H1 (cell line): ENCODE data around the gene MAGI2. TPM values are rescaled to one million over a fixed set of nuclear protein-coding genes. Genes with fewer than 3 reads are reported as not detected.

Experiments
- CTCF ChIA-PET: fragments of 300-600 bp; sonication (Branson Sonifier 250); formaldehyde crosslinking; loops from one replicate; lab custom pipeline; 2021; ENCODE audit not compliant: partially characterized antibody; lab: Charles Lee
- POLR2A ChIA-PET: fragments of 300-600 bp; sonication (Branson Sonifier 250); formaldehyde crosslinking; loops from one replicate; lab custom pipeline; 2021; ENCODE audit warnings: inconsistent platforms; ENCODE audit not compliant: partially characterized antibody; lab: Charles Lee
- DNase-seq, 2 experiments: peaks; one replicate each; pipeline versions ENCODE4 v3.0.0 to v3.0.0-alpha.2; 2010 to 2022; ENCODE audit warnings: low spot score in 2 of 2, low read depth in 1 of 2, mixed read lengths in 1 of 2
- FAIRE-seq: peaks from 2 replicates; lab custom pipeline; 2011; peaks lifted over from hg19 to GRCh38; lab: Jason Lieb, UNC
- H2AFZ ChIP-seq: 2 replicates; pipeline ENCODE4 v1.8.1; 2012; ENCODE audit warnings: low read length, inconsistent platforms
- H2AK5ac ChIP-seq: 2 replicates; pipeline ENCODE4 v1.6.1; 2013; ENCODE audit warnings: low read depth, low read length
- H2BK120ac ChIP-seq: replicated peaks from 2 replicates; pipeline ENCODE3; 2013; ENCODE audit warnings: low read depth, low read length, inconsistent platforms
- H2BK12ac ChIP-seq: 2 replicates; pipeline ENCODE4 v1.6.1; 2013; ENCODE audit warnings: low read depth, low read length
- H2BK15ac ChIP-seq: 2 replicates; pipeline ENCODE4 v1.6.1; 2013; ENCODE audit warnings: low read length
- H2BK20ac ChIP-seq: 2 replicates; pipeline ENCODE4 v1.6.1; 2013; ENCODE audit warnings: low read length
- H2BK5ac ChIP-seq: 2 replicates; pipeline ENCODE4 v1.6.1; 2013; ENCODE audit warnings: low read depth, low read length
- H3K14ac ChIP-seq: 2 replicates; pipeline ENCODE4 v1.6.1; 2013; ENCODE audit warnings: inconsistent platforms; ENCODE audit not compliant: insufficient read length
- H3K18ac ChIP-seq: 2 replicates; pipeline ENCODE4 v1.6.1; 2013; ENCODE audit warnings: low read length; ENCODE audit errors: extremely low read depth
- H3K23ac ChIP-seq: 2 replicates; pipeline ENCODE4 v1.6.1; 2013; ENCODE audit warnings: inconsistent platforms; ENCODE audit not compliant: insufficient read length
- H3K23me2 ChIP-seq: 2 replicates; pipeline ENCODE4 v1.6.1; 2013; ENCODE audit warnings: low read depth, low read length
- H3K27ac ChIP-seq: 2 replicates; pipeline ENCODE4 v1.6.1; 2011; ENCODE audit warnings: low read depth, low read length, inconsistent platforms
- H3K27me3 ChIP-seq, 4 experiments: replicated peaks in 1 of 4; 1 replicate in 1 of 4; 2 replicates in 3 of 4; pipeline versions ENCODE4 v1.6.1 to v1.8.1; 2011 to 2013; ENCODE audit warnings: low read length in 3 of 4, mild to moderate bottlenecking in 3 of 4, inconsistent platforms in 2 of 4, mixed read lengths in 2 of 4, moderate library complexity in 1 of 4; ENCODE audit not compliant: control insufficient read depth in 3 of 4, insufficient read depth in 3 of 4; ENCODE audit errors: extremely low read depth in 1 of 4
- H3K36me3 ChIP-seq, 4 experiments: 2 replicates each; pipeline versions ENCODE4 v1.6.1 to v1.8.1; 2011 to 2013; ENCODE audit warnings: mild to moderate bottlenecking in 4 of 4, low read length in 3 of 4, moderate library complexity in 2 of 4, control low read depth in 1 of 4, inconsistent platforms in 1 of 4; ENCODE audit not compliant: insufficient read depth in 4 of 4, control insufficient read depth in 2 of 4
- H3K4ac ChIP-seq: replicated peaks from 2 replicates; pipeline ENCODE3; 2013; ENCODE audit warnings: low read length, low read depth, mixed read lengths, inconsistent platforms; ENCODE audit not compliant: insufficient read length
- H3K4me1 ChIP-seq, 4 experiments: replicated peaks in 1 of 4; 1 replicate in 1 of 4; 2 replicates in 3 of 4; pipeline versions ENCODE4 v1.6.1 to v1.8.1; 2011 to 2013; ENCODE audit warnings: low read length in 3 of 4, inconsistent platforms in 2 of 4, mixed read lengths in 1 of 4; ENCODE audit not compliant: insufficient read depth in 4 of 4, control insufficient read depth in 3 of 4
- H3K4me2 ChIP-seq, 2 experiments: 2 replicates each; pipeline versions ENCODE4 v1.6.1 to v1.8.1; 2011 to 2013; ENCODE audit warnings: low read depth in 2 of 2, low read length in 2 of 2, control low read depth in 1 of 2, inconsistent platforms in 1 of 2, mild to moderate bottlenecking in 1 of 2; ENCODE audit not compliant: insufficient read depth in 1 of 2
- H3K4me3 ChIP-seq, 4 experiments: fragments of 200-600, 300-600 bp in 1 of 4; sonication (generic), shearing (Covaris generic), sonication (Bioruptor Twin) in 1 of 4; 2 replicates each; pipeline versions ENCODE4 v1.5.1 to v1.8.1; 2011 to 2016; ENCODE audit warnings: low read length in 4 of 4, low read depth in 3 of 4, control low read depth in 2 of 4, inconsistent platforms in 2 of 4, mild to moderate bottlenecking in 2 of 4, mixed read lengths in 1 of 4, moderate library complexity in 1 of 4; ENCODE audit not compliant: insufficient read depth in 2 of 4; ENCODE audit errors: extremely low read depth in 1 of 4
- H3K56ac ChIP-seq: replicated peaks from 2 replicates; pipeline ENCODE3; 2013; ENCODE audit warnings: low read depth, mild to moderate bottlenecking, mixed read lengths, low read length, inconsistent platforms; ENCODE audit not compliant: insufficient read length
- H3K79me1 ChIP-seq: 2 replicates; pipeline ENCODE4 v1.6.1; 2013; ENCODE audit warnings: low read depth, low read length, control low read depth
- H3K79me2 ChIP-seq, 2 experiments: 2 replicates each; pipeline versions ENCODE4 v1.6.1 to v1.8.1; 2012 to 2013; ENCODE audit warnings: low read length in 2 of 2, mild to moderate bottlenecking in 2 of 2, inconsistent platforms in 1 of 2; ENCODE audit not compliant: insufficient read depth in 2 of 2, control insufficient read depth in 1 of 2
- H3K9ac ChIP-seq, 4 experiments: replicated peaks in 1 of 4; 1 replicate in 1 of 4; 2 replicates in 3 of 4; pipeline versions ENCODE4 v1.6.1 to v1.8.1; 2011 to 2013; ENCODE audit warnings: low read depth in 3 of 4, low read length in 3 of 4, control low read depth in 2 of 4, mild to moderate bottlenecking in 2 of 4, moderate library complexity in 2 of 4, inconsistent platforms in 1 of 4; ENCODE audit errors: extremely low read depth in 1 of 4
- H3K9me3 ChIP-seq, 2 experiments: 2 replicates each; pipeline versions ENCODE4 v1.6.1 to v1.8.1; 2012 to 2013; ENCODE audit warnings: mild to moderate bottlenecking in 2 of 2, moderate library complexity in 2 of 2, control low read depth in 1 of 2, inconsistent platforms in 1 of 2, low read depth in 1 of 2, low read length in 1 of 2, mixed read lengths in 1 of 2; ENCODE audit not compliant: insufficient read depth in 2 of 2
- H4K20me1 ChIP-seq, 2 experiments: replicated peaks in 1 of 2; 2 replicates each; pipeline versions ENCODE3 to v1.8.1; 2011 to 2013; ENCODE audit warnings: inconsistent platforms in 2 of 2, low read length in 2 of 2, mild to moderate bottlenecking in 1 of 2; ENCODE audit not compliant: insufficient read depth in 2 of 2, control insufficient read depth in 1 of 2
- H4K5ac ChIP-seq: 2 replicates; pipeline ENCODE4 v1.6.1; 2013; ENCODE audit warnings: low read length, low read depth, mixed read lengths, inconsistent platforms; ENCODE audit not compliant: insufficient read length
- H4K8ac ChIP-seq: 2 replicates; pipeline ENCODE4 v1.8.0; 2013; ENCODE audit warnings: mild to moderate bottlenecking, moderate library complexity, low read length, inconsistent platforms; ENCODE audit not compliant: insufficient read depth; ENCODE audit errors: extremely low read depth
- H4K91ac ChIP-seq: replicated peaks from 2 replicates; pipeline ENCODE3; 2013; ENCODE audit warnings: low read length, mixed read lengths, inconsistent platforms; ENCODE audit not compliant: insufficient read length
- EZH2 ChIP-seq: fragments of 200-600 bp; sonication (generic); IDR thresholded peaks from 2 replicates; pipeline ENCODE4 v1.7.1; 2012; ENCODE audit warnings: low read depth, mild to moderate bottlenecking, moderate library complexity, low read length, inconsistent platforms; ENCODE audit not compliant: severe bottlenecking
- POLR2A ChIP-seq, 2 experiments: IDR thresholded peaks; 1 replicate in 1 of 2; 2 replicates in 1 of 2; pipeline ENCODE4 v1.6.1; 2011; ENCODE audit warnings: low read depth in 2 of 2, low read length in 2 of 2, mild to moderate bottlenecking in 2 of 2; ENCODE audit errors: control extremely low read depth in 1 of 2
- POU5F1 ChIP-seq: IDR thresholded peaks from 2 replicates; pipeline ENCODE4 v1.6.1; 2011; ENCODE audit warnings: low read depth, mild to moderate bottlenecking, low read length, moderate library complexity
- SP4 ChIP-seq: IDR thresholded peaks from 2 replicates; pipeline ENCODE4 v1.6.1; 2012; ENCODE audit warnings: low read length, inconsistent platforms
- WGBS, 2 experiments: shearing (Covaris generic) in 1 of 2; methylation state at CpG; one replicate each; pipeline versions ENCODE4 v1.1.6 to v1.1.7; 2013 to 2015; ENCODE audit warnings: low lambda C conversion rate in 2 of 2, mixed read lengths in 2 of 2, inconsistent platforms in 1 of 2, low coverage in 1 of 2, missing lambda C conversion rate in 1 of 2; ENCODE audit not compliant: insufficient replicate concordance in 2 of 2, insufficient coverage in 1 of 2, insufficient read length in 1 of 2; ENCODE audit errors: extremely low coverage in 1 of 2, missing lambda C conversion rate in 1 of 2; 5-methylcytosine and 5-hydroxymethylcytosine counted together
- polyA plus RNA-seq, 7 experiments: library from polyadenylated mRNA; depleted of rRNA in 3 of 7; stranded (reverse) in 5 of 7; unstranded in 2 of 7; fragments of >200 nt in 5 of 7; fragments of 200-250 nt in 2 of 7; gene quantifications; 1 replicate in 5 of 7; 2 replicates in 1 of 7; 4 replicates in 1 of 7; pipeline versions ENCODE4 v1.2.1 to v1.2.3, GENCODE V29; 2011 to 2013; ENCODE audit warnings: missing spikeins in 2 of 7, mixed read lengths in 2 of 7
- total RNA-seq: library from RNA; stranded (reverse); fragmentation: NEBNext Ultra II Directional; extraction: Animal tissue kit (Norgen Biotek cat#: 25700); gene quantifications from 2 replicates; pipeline ENCODE4 v1.2.1, GENCODE V29; 2021

MAGI2 gene
- total and polyA plus RNA-seq, 2 of the 8 experiments (the other 6 are each of a cell fraction or from before 2014, with no cell fraction given) = 6.0 to 27.3 TPM

- Histone ChIP-seq H4K20me1 (no peaks in the 10 kb centered on the region), H3K79me2 (no peaks in the 10 kb centered on the region), H4K91ac (no peak overlapping the region), H2BK5ac (no peak overlapping the region), H3K23ac (no peak overlapping the region), H2BK120ac (no peak overlapping the region), H2BK12ac (no peak overlapping the region), H3K56ac (no peak overlapping the region), H2BK15ac (no peak overlapping the region), H3K27me3 (no peaks in the 10 kb centered on the region), H2AK5ac (no peak overlapping the region), H4K5ac (no peak overlapping the region), H3K23me2 (no peaks in the 10 kb centered on the region), H2BK20ac (no peak overlapping the region), H3K4me3 (no peak overlapping the region), H3K4me2 (no peak overlapping the region), H4K8ac (no peak overlapping the region), H3K9ac (no peak overlapping the region), H3K4me1 (no peaks in the 10 kb centered on the region), H3K79me1 (no peaks in the 10 kb centered on the region), H3K4ac (no peak overlapping the region), H3K9me3 (peaks cover 15 to 17% of the 10 kb centered on the region in 2 experiments), H2AFZ (no peak overlapping the region), H3K27ac (no peak overlapping the region), H3K36me3 (no peaks in the 10 kb centered on the region; a peak in 1 of 8 replicates), H3K18ac (no peak overlapping the region), H3K14ac (no peak overlapping the region)
- ChIA-PET POLR2A (no interaction called here), CTCF (no interaction called here)
- TF ChIP-seq EZH2 (no peak), SP4 (no peak), POU5F1 (no peak), POLR2A (IDR thresholded peaks at IDR 0.05; ENCODE audit: control extremely low read depth in 1 of 2, low read depth in 2 of 2, low read length in 2 of 2) (no peak)
- FAIRE-seq (no peak), DNase-seq (no peak)
- WGBS, 2 experiments = 85% methylated on average over 5 of the region's 5 CpGs; no CpG with 5 or more reads in 1 of the 2 experiments
Observed at GRCh38 chr7:79159040-79159664, 294.3 kb downstream of the MAGI2 start.
